Stomach (tissue), 9 donors: ENCODE results near the gene TMEM141. TPM values are rescaled to one million over a fixed set of nuclear protein-coding genes. Genes with fewer than 3 reads are reported as not detected.

Experiments used
- DNase-seq, 2 donors: peaks; one replicate each; pipeline versions ENCODE4 v3.0.0 to v3.0.0-alpha.2; 2013 to 2019
- H3K27ac ChIP-seq, 5 donors: fragments of 200-600 bp in 4 of 5; sonication (generic) in 4 of 5; one replicate each; pipeline ENCODE4 v1.5.1; 2013 to 2019; ENCODE audit warnings: mild to moderate bottlenecking in 1 of 5, moderate library complexity in 1 of 5
- H3K27me3 ChIP-seq, 3 donors: fragments of 200-600 bp; sonication (generic); one replicate each; pipeline ENCODE4 v1.5.1; 2017 to 2019; ENCODE audit warnings: mixed run types in 1 of 3
- H3K36me3 ChIP-seq, 4 donors: fragments of 200-600 bp; sonication (generic); 1 replicate in 3 of 4; 2 replicates in 1 of 4; pipeline ENCODE4 v1.5.1; 2016 to 2019
- H3K4me1 ChIP-seq, 4 donors: fragments of 200-600 bp; sonication (generic); one replicate each; pipeline ENCODE4 v1.5.1; 2016 to 2019
- H3K4me3 ChIP-seq, 4 donors: fragments of 200-600 bp; sonication (generic) in 3 of 4; one replicate each; pipeline ENCODE4 v1.5.1; 2016 to 2019; ENCODE audit warnings: mild to moderate bottlenecking in 1 of 4
- H3K9me3 ChIP-seq, 4 donors: fragments of 200-600 bp; sonication (generic); one replicate each; pipeline ENCODE4 v1.5.1; 2016 to 2019
- CTCF ChIP-seq, 7 experiments: fragments of 450-650 bp in 4 of 7; fragments of 200-600 bp in 3 of 7; sonication (generic) in 3 of 7; IDR thresholded peaks; one replicate each; pipeline ENCODE4 v1.5.1; 2016 to 2019; ENCODE audit warnings: antibody characterized with exemption in 7 of 7, control low read depth in 2 of 7, mild to moderate bottlenecking in 1 of 7
- EP300 ChIP-seq: sonication (generic); formaldehyde crosslinking; IDR thresholded peaks from one replicate; pipeline ENCODE4 v1.6.1; 2017; ENCODE audit warnings: antibody characterized with exemption
- POLR2A ChIP-seq, 4 donors: fragments of 450-650 bp; IDR thresholded peaks; one replicate each; pipeline ENCODE4 v1.6.1; 2016; ENCODE audit warnings: antibody characterized with exemption in 4 of 4, control low read depth in 2 of 4, mild to moderate bottlenecking in 1 of 4, moderate library complexity in 1 of 4
- POLR2AphosphoS5 ChIP-seq, 3 donors: sonication (generic); formaldehyde crosslinking; IDR thresholded peaks; one replicate each; pipeline ENCODE4 v1.6.1; 2016; ENCODE audit warnings: antibody characterized with exemption in 3 of 3
- WGBS, 5 donors: extraction: QIAGEN DNeasy Blood & Tissue Kit in 3 of 5; methylation state at CpG; one replicate each; pipeline versions ENCODE4 v1.1.5 to v1.1.7; 2013 to 2018; 5-methylcytosine and 5-hydroxymethylcytosine counted together
- intact Hi-C: fragments of 100-400 bp; cut with DNase I; formaldehyde crosslinking; loops from one replicate; pipeline ENCODE4 v1.15.1; 2023; ENCODE audit warnings: low total_unique reads
- polyA plus RNA-seq, 3 donors: library from polyadenylated mRNA; stranded (reverse); fragments of 200-250 nt; gene quantifications; one replicate each; pipeline ENCODE4 v1.2.3, GENCODE V29; 2013
- total RNA-seq, 5 donors: library from RNA; depleted of rRNA; stranded (reverse); fragments of >200 nt; gene quantifications; one replicate each; pipeline versions ENCODE4 v1.1.0 to v1.2.3, GENCODE V29; 2014 to 2016
- donor health status: healthy with polysubstance abuse.
- donor health status: Bipolar disorder and iron deficiency.
- donor health status: healthy.

TMEM141 gene
- total and polyA plus RNA-seq, 8 donors = 11.1 to 219 (median 103) TPM

GRCh38 chr9:136748666-136749611 is 42.2 kb upstream of the TMEM141 start:
- Histone ChIP-seq H3K4me3 (no peak overlapping the region), H3K27me3 (peaks cover 0 to 19% (median 0%) of the 10 kb centered on the region in 3 donors), H3K9me3 (peaks cover 0 to 16% (median 9%) of the 10 kb centered on the region in 4 donors), H3K4me1 (peaks cover 0 to 15% (median 0%) of the 10 kb centered on the region in 4 donors), H3K36me3 (no peaks in the 10 kb centered on the region), H3K27ac (peak overlapping the region in 3 of 5 donors; percentile 8 to 46 (median 23))
- intact Hi-C loops = no loop called here
- TF ChIP-seq CTCF (IDR thresholded peaks at IDR 0.05) (no peak), EP300 (no peak), POLR2AphosphoS5 (IDR thresholded peaks at IDR 0.05) (no peak), POLR2A (IDR thresholded peaks at IDR 0.05) (no peak)
- WGBS, 5 donors = 63 to 80% (median 70%) methylated on average over 13 to 21 of the region's 21 CpGs
- peak in 1 of 2 donors; percentile 64 for DNase-seq

- intact Hi-C loops = no loop called here
- 30 to 43% (median 33%) methylated on average over 2 of the region's 2 CpGs for WGBS, 5 donors
- no peak overlapping the region for H3K27ac ChIP-seq
Measured at GRCh38 chr9:136750526-136750925, 40.6 kb upstream of the TMEM141 start.

GRCh38 chr9:136751244-136751643 is 39.9 kb upstream of the TMEM141 start:
- Histone ChIP-seq H3K27ac (no peak overlapping the region), H3K9me3 (peaks cover 0 to 25% (median 9%) of the 10 kb centered on the region in 4 donors), H3K36me3 (no peaks in the 10 kb centered on the region), H3K27me3 (no peaks in the 10 kb centered on the region), H3K4me3 (no peak overlapping the region), H3K4me1 (peaks cover 0 to 15% (median 0%) of the 10 kb centered on the region in 4 donors)
- intact Hi-C loops = no loop called here
- no peak for DNase-seq
- 81 to 92% (median 90%) methylated on average over 1 of the region's 1 CpG for whole genome bisulfite sequencing, 5 donors
- no peak for TF ChIP-seq CTCF (IDR thresholded peaks at IDR 0.05)
- no peak for TF ChIP-seq POLR2AphosphoS5 (IDR thresholded peaks at IDR 0.05)
- no peak for TF ChIP-seq EP300
- TF ChIP-seq POLR2A (IDR thresholded peaks at IDR 0.05) = no peak

More at GRCh38 chr9:136750526-136750925, 40.6 kb upstream of the TMEM141 start:
- Histone ChIP-seq H3K27me3 (peaks cover 0 to 3% (median 0%) of the 10 kb centered on the region in 3 donors), H3K4me1 (peaks cover 0 to 15% (median 0%) of the 10 kb centered on the region in 4 donors), H3K36me3 (no peaks in the 10 kb centered on the region), H3K9me3 (peaks cover 0 to 17% (median 9%) of the 10 kb centered on the region in 4 donors), H3K4me3 (no peak overlapping the region)
- no peak for DNase-seq
- no peak for TF ChIP-seq POLR2AphosphoS5 (IDR thresholded peaks at IDR 0.05)
- TF ChIP-seq CTCF (IDR thresholded peaks at IDR 0.05) = no peak
- no peak for TF ChIP-seq POLR2A (IDR thresholded peaks at IDR 0.05)
- no peak for TF ChIP-seq EP300

- Histone ChIP-seq H3K27ac (no peak overlapping the region), H3K4me1 (peaks cover 0 to 15% (median 0%) of the 10 kb centered on the region in 4 donors), H3K36me3 (no peaks in the 10 kb centered on the region), H3K27me3 (no peaks in the 10 kb centered on the region), H3K9me3 (peaks cover 0 to 27% (median 9%) of the 10 kb centered on the region in 4 donors), H3K4me3 (no peak overlapping the region)
- intact Hi-C loops = no loop called here
- TF ChIP-seq EP300 (no peak), CTCF (IDR thresholded peaks at IDR 0.05) (no peak), POLR2A (IDR thresholded peaks at IDR 0.05) (no peak), POLR2AphosphoS5 (IDR thresholded peaks at IDR 0.05) (no peak)
- DNase-seq = no peak
Measured at GRCh38 chr9:136751814-136752213, 39.3 kb upstream of the TMEM141 start.
